HCT116 (cell line): Measurements from ENCODE around the gene PRDM1. TPM values are rescaled to one million over a fixed set of nuclear protein-coding genes. Genes with fewer than 3 reads are reported as not detected.

Source experiments
- ATAC-seq: fragments of 200-7000 bp; cut with Tn5 transposase; 2 replicates; pipeline ENCODE4 v1.9.1; 2020; ENCODE audit warnings: mild to moderate bottlenecking, moderate library complexity
- BruUV-seq: library from RNA; stranded (reverse); fragments of 400-500 nt; replicated peaks from 2 replicates; lab custom pipeline; 2021; lab: Mats Ljungman, UMichigan
- CTCF ChIA-PET: fragments of 300-600 bp; sonication (Branson Sonifier 250); formaldehyde crosslinking; loops from one replicate; lab custom pipeline; 2021; ENCODE audit warnings: antibody characterized with exemption; lab: Charles Lee
- POLR2A ChIA-PET: fragments of 300-600, 350-600 bp; sonication (Branson Sonifier 250); formaldehyde crosslinking; loops from one replicate; lab custom pipeline; 2021; ENCODE audit warnings: antibody characterized with exemption; lab: Charles Lee
- RAD21 ChIA-PET, 2 experiments: fragments of 300-600 bp; sonication (Branson Sonifier 250); formaldehyde crosslinking; loops; one replicate each; lab custom pipeline; 2023; ENCODE audit warnings: low total read pairs in 2 of 2; ENCODE audit not compliant: uncharacterized antibody in 2 of 2, unreplicated experiment in 2 of 2, low non-redundant PET in 1 of 2; lab: Charles Lee
- DNase-seq: peaks from one replicate; pipeline ENCODE4 v3.0.0-alpha.2; 2010; ENCODE audit warnings: low read depth, low spot score
- H2AFZ ChIP-seq: fragments of 200-600 bp; shearing (Covaris generic), sonication (generic); 2 replicates; pipeline ENCODE4 v1.6.1; 2017; ENCODE audit warnings: low read depth, mixed run types, mixed read lengths, antibody characterized with exemption, low read length; ENCODE audit not compliant: poor library complexity, severe bottlenecking
- H3K27ac ChIP-seq: 2 replicates; pipeline ENCODE4 v1.5.1; 2012; ENCODE audit warnings: low read depth, low read length
- H3K27me3 ChIP-seq: fragments of 200-600 bp; sonication (generic); 2 replicates; pipeline ENCODE4 v1.6.1; 2016; ENCODE audit warnings: mixed run types, low read length, mixed read lengths; ENCODE audit not compliant: insufficient read depth
- H3K36me3 ChIP-seq, 2 experiments: fragments of 200-500 bp in 1 of 2; fragments of 200-600 bp in 1 of 2; sonication (Bioruptor generic) in 1 of 2; sonication (generic) in 1 of 2; 2 replicates each; pipeline versions ENCODE4 v1.5.1 to v1.6.1; 2014 to 2016; ENCODE audit warnings: low read length in 2 of 2, inconsistent platforms in 1 of 2, mixed read lengths in 1 of 2, mixed run types in 1 of 2; ENCODE audit not compliant: insufficient read depth in 2 of 2, control insufficient read depth in 1 of 2
- H3K4me1 ChIP-seq, 2 experiments: fragments of 200-600 bp in 1 of 2; sonication (generic) in 1 of 2; 2 replicates each; pipeline versions ENCODE4 v1.5.1 to v1.6.1; 2012 to 2017; ENCODE audit warnings: low read length in 2 of 2, inconsistent platforms in 1 of 2, mild to moderate bottlenecking in 1 of 2, mixed read lengths in 1 of 2, mixed run types in 1 of 2, moderate library complexity in 1 of 2; ENCODE audit not compliant: insufficient read depth in 2 of 2, control insufficient read depth in 1 of 2
- H3K4me2 ChIP-seq: fragments of 200-600 bp; sonication (generic); 2 replicates; pipeline ENCODE4 v1.6.1; 2017; ENCODE audit warnings: mixed run types, low read length, mixed read lengths
- H3K4me3 ChIP-seq, 2 experiments: fragments of 200-600 bp in 1 of 2; sonication (generic) in 1 of 2; replicated peaks in 1 of 2; 2 replicates each; pipeline ENCODE4 v1.5.1; 2011 to 2016; ENCODE audit warnings: low read length in 2 of 2, control low read depth in 1 of 2, low read depth in 1 of 2, mild to moderate bottlenecking in 1 of 2, mixed read lengths in 1 of 2, mixed run types in 1 of 2
- H3K79me2 ChIP-seq: fragments of 200-600 bp; sonication (generic); 2 replicates; pipeline ENCODE4 v1.6.1; 2017; ENCODE audit warnings: mild to moderate bottlenecking, mixed run types, low read length, moderate library complexity, mixed read lengths; ENCODE audit not compliant: insufficient read depth
- H3K9ac ChIP-seq: fragments of 200-600 bp; sonication (generic); 2 replicates; pipeline ENCODE4 v1.6.1; 2016; ENCODE audit warnings: low read length, mixed read lengths
- H3K9me2 ChIP-seq: fragments of 200-600 bp; sonication (generic), shearing (Covaris generic); 2 replicates; pipeline ENCODE4 v1.6.1; 2017; ENCODE audit warnings: mixed run types, mild to moderate bottlenecking, moderate library complexity; ENCODE audit not compliant: insufficient read depth
- H3K9me3 ChIP-seq, 2 experiments: fragments of 200-500 bp in 1 of 2; fragments of 200-600 bp in 1 of 2; sonication (Bioruptor generic) in 1 of 2; sonication (generic) in 1 of 2; 2 replicates each; pipeline ENCODE4 v1.6.1; 2014 to 2017; ENCODE audit warnings: low read length in 2 of 2, mixed read lengths in 2 of 2, inconsistent platforms in 1 of 2, low read depth in 1 of 2, mild to moderate bottlenecking in 1 of 2, mixed run types in 1 of 2, moderate library complexity in 1 of 2; ENCODE audit not compliant: control insufficient read depth in 1 of 2, insufficient read depth in 1 of 2
- H4K20me1 ChIP-seq: fragments of 200-600 bp; sonication (generic), shearing (Covaris generic); 2 replicates; pipeline ENCODE4 v1.6.1; 2017; ENCODE audit warnings: mixed run types, mild to moderate bottlenecking, moderate library complexity; ENCODE audit not compliant: insufficient read depth
- CBX3 ChIP-seq: IDR thresholded peaks from 2 replicates; pipeline ENCODE4 v1.6.1; 2012; ENCODE audit warnings: low read depth
- EGR1 ChIP-seq: IDR thresholded peaks from 2 replicates; pipeline ENCODE4 v1.6.1; 2012; ENCODE audit warnings: low read depth
- EZH2 ChIP-seq: fragments of 200-600 bp; sonication (generic); IDR thresholded peaks from 2 replicates; pipeline ENCODE4 v1.6.1; 2017; ENCODE audit warnings: antibody characterized with exemption, mixed run types
- EZH2phosphoT487 ChIP-seq: fragments of 200-600 bp; IDR thresholded peaks from 2 replicates; pipeline ENCODE4 v1.6.1; 2018; ENCODE audit warnings: antibody characterized with exemption, borderline replicate concordance
- FOSL1 ChIP-seq: IDR thresholded peaks from 2 replicates; pipeline ENCODE4 v1.6.1; 2012; ENCODE audit warnings: low read depth
- JUND ChIP-seq: IDR thresholded peaks from 2 replicates; pipeline ENCODE4 v1.6.1; 2012
- MAX ChIP-seq: IDR thresholded peaks from 2 replicates; pipeline ENCODE4 v1.6.1; 2012
- POLR2A ChIP-seq: IDR thresholded peaks from 2 replicates; pipeline ENCODE4 v1.7.0; 2011; ENCODE audit warnings: borderline replicate concordance; ENCODE audit not compliant: insufficient read depth, insufficient read length; ENCODE audit errors: extremely low read depth
- POLR2AphosphoS5 ChIP-seq: IDR thresholded peaks from 2 replicates; pipeline ENCODE4 v1.6.1; 2011; ENCODE audit warnings: mild to moderate bottlenecking, low read depth, low read length, moderate library complexity
- RAD21 ChIP-seq: IDR thresholded peaks from 2 replicates; pipeline ENCODE4 v1.6.1; 2012; ENCODE audit warnings: low read depth, mild to moderate bottlenecking
- SIN3A ChIP-seq: IDR thresholded peaks from 2 replicates; pipeline ENCODE4 v1.6.1; 2012; ENCODE audit warnings: low read depth
- SP1 ChIP-seq: IDR thresholded peaks from 2 replicates; pipeline ENCODE4 v1.6.1; 2012; ENCODE audit warnings: low read depth
- TCF7L2 ChIP-seq: IDR thresholded peaks from 2 replicates; pipeline ENCODE4 v1.7.0; 2011; ENCODE audit warnings: borderline replicate concordance, inconsistent platforms; ENCODE audit not compliant: insufficient read depth, insufficient read length; ENCODE audit errors: extremely low read depth
- ZFX ChIP-seq: fragments of 450-650 bp; IDR thresholded peaks from 2 replicates; pipeline ENCODE4 v1.6.1; 2017
- intact Hi-C: fragments of 100-400 bp; cut with micrococcal nuclease; formaldehyde crosslinking; loops from 2 replicates; pipeline ENCODE4 v1.10.0; 2022
- total RNA-seq: library from RNA; stranded (reverse); gene quantifications from one replicate; pipeline ENCODE4 v1.2.1, GENCODE V29; 2021; ENCODE audit not compliant: unreplicated experiment
- TF ChIP-seq, protein P1 (sequence below): IDR thresholded peaks from 2 replicates; pipeline ENCODE4 v1.6.1; 2011; ENCODE audit warnings: mild to moderate bottlenecking, low read length, moderate library complexity; ENCODE audit not compliant: insufficient replicate concordance; ENCODE audit errors: extremely low read depth
- TF ChIP-seq, protein P2 (sequence below): IDR thresholded peaks from 2 replicates; pipeline ENCODE4 v1.6.1; 2012

PRDM1 gene
- total RNA-seq, 1 experiment from 2014 or later = 3.4 TPM

DNA sequence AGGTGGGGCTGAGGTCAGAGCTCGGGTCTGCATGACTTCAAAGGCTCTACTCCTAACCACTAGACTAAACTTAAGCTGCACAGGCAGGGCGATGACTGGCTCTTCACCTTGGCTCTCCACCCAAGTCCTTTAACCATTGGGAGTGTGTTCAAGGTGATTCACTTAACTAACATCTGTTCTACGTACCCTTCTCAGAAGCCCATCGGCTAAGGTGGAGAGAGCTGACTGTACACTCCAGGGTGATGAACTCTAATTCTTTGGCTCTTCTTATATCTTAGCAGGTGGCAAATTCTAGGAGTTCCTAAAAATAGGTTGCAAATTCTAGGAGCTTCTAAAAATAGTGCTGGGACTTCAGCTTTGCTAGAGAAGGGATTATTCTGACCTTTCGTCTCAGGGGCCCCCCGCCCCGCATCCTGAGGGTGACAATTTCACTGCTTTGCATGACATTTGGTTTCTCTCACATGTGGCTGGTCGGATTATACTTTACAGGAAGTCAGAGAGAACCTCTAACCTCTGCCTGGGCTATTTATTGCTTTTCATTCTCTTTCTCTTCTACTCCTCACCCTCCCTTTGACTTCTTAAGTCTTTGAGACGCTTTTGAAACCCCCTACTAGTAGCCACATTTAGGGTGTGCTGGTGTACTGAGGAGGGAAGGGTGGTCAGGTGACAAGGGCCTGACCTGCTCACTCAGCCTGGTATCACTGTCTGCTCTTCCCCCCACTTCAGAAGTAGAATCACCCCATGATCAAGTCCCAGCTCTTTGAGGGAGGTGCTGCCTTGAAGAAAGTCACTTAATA lies 55.5 kb downstream of the PRDM1 start:
- ATAC-seq = peak; percentile 46
- Histone ChIP-seq H3K36me3 (no peaks in the 10 kb centered on the region), H4K20me1 (no peaks in the 10 kb centered on the region), H3K9me2 (no peaks in the 10 kb centered on the region), H3K9me3 (no peaks in the 10 kb centered on the region)
- DNase-seq = no peak
- TF ChIP-seq EGR1 (no peak), EZH2phosphoT487 (no peak), SP1 (peak; percentile 41; the same call in 1 of the 2 replicates), RAD21 (no peak), SIN3A (no peak), POLR2AphosphoS5 (no peak), JUND (0 out of 2 replicates have a peak, but pooled peaks have one; percentile 20), TCF7L2 (no peak), FOSL1 (no peak; the same call in 1 of the 2 replicates), CBX3 (no peak), EZH2 (no peak), ZFX (no peak), MAX (no peak), POLR2A (no peak)
- TF ChIP-seq, protein P1, sequence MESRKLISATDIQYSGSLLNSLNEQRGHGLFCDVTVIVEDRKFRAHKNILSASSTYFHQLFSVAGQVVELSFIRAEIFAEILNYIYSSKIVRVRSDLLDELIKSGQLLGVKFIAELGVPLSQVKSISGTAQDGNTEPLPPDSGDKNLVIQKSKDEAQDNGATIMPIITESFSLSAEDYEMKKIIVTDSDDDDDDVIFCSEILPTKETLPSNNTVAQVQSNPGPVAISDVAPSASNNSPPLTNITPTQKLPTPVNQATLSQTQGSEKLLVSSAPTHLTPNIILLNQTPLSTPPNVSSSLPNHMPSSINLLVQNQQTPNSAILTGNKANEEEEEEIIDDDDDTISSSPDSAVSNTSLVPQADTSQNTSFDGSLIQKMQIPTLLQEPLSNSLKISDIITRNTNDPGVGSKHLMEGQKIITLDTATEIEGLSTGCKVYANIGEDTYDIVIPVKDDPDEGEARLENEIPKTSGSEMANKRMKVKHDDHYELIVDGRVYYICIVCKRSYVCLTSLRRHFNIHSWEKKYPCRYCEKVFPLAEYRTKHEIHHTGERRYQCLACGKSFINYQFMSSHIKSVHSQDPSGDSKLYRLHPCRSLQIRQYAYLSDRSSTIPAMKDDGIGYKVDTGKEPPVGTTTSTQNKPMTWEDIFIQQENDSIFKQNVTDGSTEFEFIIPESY = no peak
- TF ChIP-seq, protein P2, sequence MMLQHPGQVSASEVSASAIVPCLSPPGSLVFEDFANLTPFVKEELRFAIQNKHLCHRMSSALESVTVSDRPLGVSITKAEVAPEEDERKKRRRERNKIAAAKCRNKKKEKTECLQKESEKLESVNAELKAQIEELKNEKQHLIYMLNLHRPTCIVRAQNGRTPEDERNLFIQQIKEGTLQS = no peak
- TF ChIP-seq, all 23 proteins: peak for 2
- RAD21 ChIA-PET = interaction anchor here in 1 of 2 experiments (1.0 kb wide), 1 partner anchor 81 kb away, joined by 3 read pairs; no protein-coding TSS in a partner anchor
- CTCF ChIA-PET = interaction anchor here (1.4 to 2.5 kb wide), 3 partner anchors 19 to 160 kb away, joined by 3 to 7 read pairs (median 7); no protein-coding TSS in a partner anchor
- no peaks in the 10 kb centered on the region for H3K79me2 ChIP-seq
- H3K27me3 ChIP-seq = no peaks in the 10 kb centered on the region
- no peak overlapping the region for H3K4me3 ChIP-seq
- no peak overlapping the region for H3K9ac ChIP-seq
- intact Hi-C loops = no loop called here
- H3K4me2 ChIP-seq = peak overlapping the region; percentile 32
- no peak overlapping the region for H3K27ac ChIP-seq
- H3K4me1 ChIP-seq = peaks cover 7 to 33% of the 10 kb centered on the region in 2 experiments; a peak in 3 of 4 replicates
- H2AFZ ChIP-seq = peak overlapping the region; percentile 46
- POLR2A ChIA-PET = interaction anchor here (1.3 kb wide), 2 partner anchors 12 to 55 kb away, joined by 3 to 4 read pairs; partner anchors contain the start of gene PRDM1
- BruUV-seq = no TSS peak
